ENCODE measurements around the gene TUBB1. TPM values are rescaled to one million over a fixed set of nuclear protein-coding genes. Genes with fewer than 3 reads are reported as not detected.
A peak's percentile ranks its signal among the peaks of the same experiment; 100 is the strongest.

Gene TUBB1
- total RNA-seq, 1 donor from 2014 or later = not detected

GRCh38 chr20:59048681-59049030, 29.4 kb downstream of the TUBB1 start:
- H3K27ac ChIP-seq = no peak overlapping the region
- H3K27me3 ChIP-seq = no peaks in the 10 kb centered on the region
- H3K4me3 ChIP-seq = no peak overlapping the region
- intact Hi-C loops (cut with DNase I) = no loop called here
- no peaks in the 10 kb centered on the region for H3K4me1 ChIP-seq
- H3K36me3 ChIP-seq = no peaks in the 10 kb centered on the region
- DNase-seq (ENCODE audit: low spot score in 2 of 2) = no peak
- TF ChIP-seq CTCF (IDR thresholded peaks at IDR 0.05) = no peak
- H3K9me3 ChIP-seq = no peaks in the 10 kb centered on the region

DNA sequence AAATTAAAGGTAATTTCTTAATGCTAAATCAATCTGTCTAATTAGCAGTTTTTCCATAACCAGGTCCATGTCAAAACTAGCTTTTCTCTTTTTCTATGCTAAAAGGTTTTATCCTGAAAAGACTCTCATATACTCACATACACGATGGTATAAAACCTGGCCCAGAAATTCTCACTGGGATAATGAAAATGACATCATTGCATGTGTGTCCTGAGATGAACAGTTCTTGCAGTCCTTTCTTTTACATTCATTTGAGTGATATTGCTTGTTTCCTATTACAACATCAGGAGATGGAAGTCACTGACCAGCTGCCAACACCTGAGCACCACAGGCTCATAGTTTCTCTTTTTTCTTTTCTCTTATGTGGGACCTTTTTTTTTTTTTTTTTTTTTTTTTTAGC, 31.2 kb downstream of the TUBB1 start:
- no peak for DNase-seq (ENCODE audit: low spot score in 2 of 2)
- H3K36me3 ChIP-seq = no peaks in the 10 kb centered on the region
- H3K4me1 ChIP-seq = no peaks in the 10 kb centered on the region
- intact Hi-C loops (cut with DNase I) = no loop called here
- H3K4me3 ChIP-seq = no peak overlapping the region
- no peaks in the 10 kb centered on the region for H3K9me3 ChIP-seq
- no peak overlapping the region for H3K27ac ChIP-seq
- TF ChIP-seq CTCF (IDR thresholded peaks at IDR 0.05) = no peak
- H3K27me3 ChIP-seq = no peaks in the 10 kb centered on the region

DNA sequence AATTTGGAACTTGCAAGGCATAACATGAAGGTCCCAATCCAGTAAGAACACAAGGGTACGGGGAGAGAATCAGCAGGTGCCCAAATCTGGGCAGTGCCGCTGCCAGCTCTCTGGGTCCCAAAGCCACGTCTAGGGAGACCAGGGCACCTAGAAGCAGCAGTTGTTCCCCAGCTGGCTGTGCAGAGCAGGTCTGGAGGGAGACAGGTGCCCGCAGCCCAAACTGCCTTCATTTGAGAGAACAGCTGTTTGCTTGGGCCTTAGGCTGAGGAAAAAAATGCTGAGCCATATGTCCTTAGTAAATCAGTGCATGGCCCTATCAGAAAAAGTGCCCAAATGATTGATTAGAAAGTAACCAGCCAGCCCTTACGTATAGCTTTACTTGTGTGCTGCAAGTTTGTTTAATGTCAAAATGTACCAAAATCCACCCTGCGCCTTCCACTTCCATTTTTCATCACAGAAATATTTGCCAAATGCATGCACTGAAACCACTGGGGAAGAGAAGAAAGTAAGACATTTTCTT, 32.5 kb downstream of the TUBB1 start:
- intact Hi-C loops (cut with DNase I) = no loop called here
- no peak for DNase-seq (ENCODE audit: low spot score in 2 of 2)
- Histone ChIP-seq H3K27me3 (no peaks in the 10 kb centered on the region), H3K4me1 (no peaks in the 10 kb centered on the region), H3K4me3 (no peak overlapping the region), H3K9me3 (no peaks in the 10 kb centered on the region), H3K36me3 (no peaks in the 10 kb centered on the region), H3K27ac (no peak overlapping the region)
- no peak for TF ChIP-seq CTCF (IDR thresholded peaks at IDR 0.05)

GRCh38 chr20:59055302-59055701, 36.1 kb downstream of the TUBB1 start:
- H3K36me3 ChIP-seq = no peaks in the 10 kb centered on the region
- H3K27me3 ChIP-seq = no peaks in the 10 kb centered on the region
- peak in 1 of 3 experiments; percentile 31 for TF ChIP-seq CTCF (IDR thresholded peaks at IDR 0.05)
- no peak overlapping the region for H3K27ac ChIP-seq
- H3K9me3 ChIP-seq = no peaks in the 10 kb centered on the region
- H3K4me1 ChIP-seq = no peaks in the 10 kb centered on the region
- no peak for DNase-seq (ENCODE audit: low spot score in 2 of 2)
- intact Hi-C loops (cut with DNase I) = no loop called here
- H3K4me3 ChIP-seq = no peak overlapping the region

DNA sequence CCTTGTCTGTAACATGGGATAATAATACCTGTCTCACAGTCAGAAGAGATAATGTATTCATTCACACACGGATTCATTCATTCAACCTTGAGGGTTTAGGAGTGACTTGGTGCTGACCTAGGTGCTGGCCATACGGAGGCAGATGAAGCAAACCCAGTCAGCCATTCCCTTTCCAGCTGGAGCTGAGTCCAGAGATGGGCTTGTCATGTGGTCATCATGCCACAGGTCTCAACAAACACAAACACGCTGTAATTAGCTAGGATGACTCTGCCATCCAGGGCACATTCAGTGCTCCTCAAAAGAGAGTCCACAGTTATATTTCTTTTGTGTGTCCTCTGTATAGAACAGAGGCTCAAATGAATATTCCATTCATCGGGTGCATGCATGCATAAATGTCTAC, 42.9 kb downstream of the TUBB1 start:
- no peak overlapping the region for H3K4me3 ChIP-seq

More for the DNA sequence above, 42.9 kb downstream of the TUBB1 start:
- Histone ChIP-seq H3K27ac (no peak overlapping the region), H3K36me3 (no peaks in the 10 kb centered on the region), H3K4me1 (peaks cover 0 to 3% of the 10 kb centered on the region in 2 donors), H3K27me3 (no peaks in the 10 kb centered on the region), H3K9me3 (no peaks in the 10 kb centered on the region)
- TF ChIP-seq CTCF (IDR thresholded peaks at IDR 0.05) = no peak
- intact Hi-C loops (cut with DNase I) = no loop called here
- no peak for DNase-seq (ENCODE audit: low spot score in 2 of 2)

Measured in ascending aorta (tissue), 2 donors.